ENCODE data around the gene HMOX2.

Gene HMOX2

GRCh38 chr16:4500272-4500671 lies 24.1 kb downstream of the HMOX2 start:
- peak overlapping the region in 1 of 2 donors; percentile 35 for H3K4me3 ChIP-seq (ENCODE audit: low read depth in 1 of 2, low read length in 2 of 2)
- H3K27ac ChIP-seq (ENCODE audit: low read depth, low read length), result no peak overlapping the region
- no peaks in the 10 kb centered on the region for H3K27me3 ChIP-seq (ENCODE audit: control insufficient read depth in 1 of 2, insufficient read depth in 2 of 2, low read length in 2 of 2)
- H3K9ac ChIP-seq (ENCODE audit: low read depth in 1 of 2, low read length in 2 of 2), result peak overlapping the region in 1 of 2 donors; percentile 36
- peaks cover 27 to 36% of the 10 kb centered on the region in 2 donors for H3K4me1 ChIP-seq (ENCODE audit: control insufficient read depth in 1 of 2, insufficient read depth in 2 of 2, low read length in 2 of 2)
- no peaks in the 10 kb centered on the region for H3K9me3 ChIP-seq (ENCODE audit: control insufficient read depth in 1 of 2, low read length in 2 of 2)
- peaks cover 0 to 9% of the 10 kb centered on the region in 2 donors for H3K36me3 ChIP-seq (ENCODE audit: control insufficient read depth in 1 of 2, insufficient read depth in 2 of 2, low read length in 2 of 2)

- H3K4me1 ChIP-seq (ENCODE audit: control insufficient read depth in 1 of 2, insufficient read depth in 2 of 2, low read length in 2 of 2), result peaks cover 35 to 43% of the 10 kb centered on the region in 2 donors
- peaks cover 0 to 16% of the 10 kb centered on the region in 2 donors for H3K36me3 ChIP-seq (ENCODE audit: control insufficient read depth in 1 of 2, insufficient read depth in 2 of 2, low read length in 2 of 2)
- H3K4me3 ChIP-seq (ENCODE audit: low read depth in 1 of 2, low read length in 2 of 2), result peak overlapping the region; percentile 4 to 35
- no peak overlapping the region for H3K27ac ChIP-seq (ENCODE audit: low read depth, low read length)
- no peaks in the 10 kb centered on the region for H3K9me3 ChIP-seq (ENCODE audit: control insufficient read depth in 1 of 2, low read length in 2 of 2)
- no peaks in the 10 kb centered on the region for H3K27me3 ChIP-seq (ENCODE audit: control insufficient read depth in 1 of 2, insufficient read depth in 2 of 2, low read length in 2 of 2)
- H3K9ac ChIP-seq (ENCODE audit: low read depth in 1 of 2, low read length in 2 of 2), result peak overlapping the region; percentile 7 to 36
These were observed 24.9 kb downstream of the HMOX2 start for GRCh38 chr16:4501071-4501478.

DNA sequence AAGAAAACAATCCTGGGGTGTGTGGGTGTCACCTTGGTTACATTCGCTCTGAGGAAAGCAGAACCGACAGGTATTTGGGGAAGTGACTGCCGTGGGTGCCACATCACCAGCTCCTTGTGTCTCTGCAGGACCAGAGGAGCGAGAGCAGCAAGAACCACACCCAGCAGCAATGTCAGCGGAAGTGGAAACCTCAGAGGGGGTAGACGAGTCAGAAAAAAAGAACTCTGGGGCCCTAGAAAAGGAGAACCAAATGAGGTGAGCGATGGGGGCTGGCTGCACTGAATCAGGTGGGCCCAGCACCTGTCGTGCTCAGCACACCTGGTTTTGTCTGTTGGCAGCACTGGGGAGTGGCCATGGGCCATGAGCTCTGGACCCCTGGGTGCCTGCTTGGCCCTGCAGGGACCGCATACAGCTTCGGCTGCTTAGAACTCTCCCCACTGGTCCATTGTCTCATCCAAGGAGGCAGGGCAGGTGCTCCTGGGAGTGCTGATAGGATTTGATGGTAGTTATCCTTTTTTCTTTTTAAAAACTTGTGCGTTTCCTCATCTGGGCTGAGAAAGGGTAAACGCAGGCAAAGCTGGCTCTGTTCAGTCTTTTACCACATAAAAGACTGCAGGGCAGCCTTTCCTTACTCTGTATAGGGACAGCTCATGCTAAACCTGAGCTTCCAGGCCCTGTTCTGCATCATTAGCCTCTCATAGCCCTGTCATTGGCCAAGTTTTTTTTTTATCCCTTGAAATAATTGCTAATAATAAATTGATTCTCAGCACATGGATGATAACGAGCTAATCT lies 29.4 kb downstream of the HMOX2 start:
- H3K4me3 ChIP-seq (ENCODE audit: low read depth in 1 of 2, low read length in 2 of 2), result peak overlapping the region; percentile 1 to 8
- H3K4me1 ChIP-seq (ENCODE audit: control insufficient read depth in 1 of 2, insufficient read depth in 2 of 2, low read length in 2 of 2), result peaks cover 26 to 35% of the 10 kb centered on the region in 2 donors
- H3K27ac ChIP-seq (ENCODE audit: low read depth, low read length), result peak overlapping the region; percentile 22
- H3K9ac ChIP-seq (ENCODE audit: low read depth in 1 of 2, low read length in 2 of 2), result peak overlapping the region; percentile 25 to 63
- no peaks in the 10 kb centered on the region for H3K9me3 ChIP-seq (ENCODE audit: control insufficient read depth in 1 of 2, low read length in 2 of 2)
- peaks cover 14 to 49% of the 10 kb centered on the region in 2 donors for H3K36me3 ChIP-seq (ENCODE audit: control insufficient read depth in 1 of 2, insufficient read depth in 2 of 2, low read length in 2 of 2)
- H3K27me3 ChIP-seq (ENCODE audit: control insufficient read depth in 1 of 2, insufficient read depth in 2 of 2, low read length in 2 of 2), result no peaks in the 10 kb centered on the region

DNA sequence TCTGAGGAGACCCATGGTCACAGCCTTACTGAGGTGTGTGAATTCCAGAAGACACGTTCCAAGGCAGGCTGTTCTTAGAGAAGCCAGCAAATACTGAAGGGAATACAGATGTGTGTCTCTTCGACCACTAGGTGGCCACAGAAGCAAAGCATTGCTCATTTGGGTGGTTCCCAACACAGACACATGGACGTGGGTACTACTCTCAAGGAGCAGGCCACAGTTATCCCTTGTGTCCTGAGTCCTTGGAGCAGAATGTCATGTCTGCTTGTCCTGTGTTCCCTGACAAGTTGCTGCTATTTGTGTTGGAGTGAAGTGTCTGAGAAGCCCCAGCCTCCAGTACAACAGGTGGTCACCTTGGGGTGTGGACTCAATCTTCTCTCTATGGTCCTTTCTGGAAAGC lies 30.3 kb downstream of the HMOX2 start:
- peak overlapping the region in 1 of 2 donors; percentile 15 for H3K9ac ChIP-seq (ENCODE audit: low read depth in 1 of 2, low read length in 2 of 2)

GRCh38 chr16:4507588-4508345 lies 31.6 kb downstream of the HMOX2 start:
- Histone ChIP-seq H3K27ac (ENCODE audit: low read depth, low read length) (no peak overlapping the region), H3K27me3 (ENCODE audit: control insufficient read depth in 1 of 2, insufficient read depth in 2 of 2, low read length in 2 of 2) (no peaks in the 10 kb centered on the region), H3K4me3 (ENCODE audit: low read depth in 1 of 2, low read length in 2 of 2) (no peak overlapping the region), H3K4me1 (ENCODE audit: control insufficient read depth in 1 of 2, insufficient read depth in 2 of 2, low read length in 2 of 2) (peaks cover 28 to 33% of the 10 kb centered on the region in 2 donors), H3K36me3 (ENCODE audit: control insufficient read depth in 1 of 2, insufficient read depth in 2 of 2, low read length in 2 of 2) (peaks cover 14 to 70% of the 10 kb centered on the region in 2 donors), H3K9me3 (ENCODE audit: control insufficient read depth in 1 of 2, low read length in 2 of 2) (no peaks in the 10 kb centered on the region), H3K9ac (ENCODE audit: low read depth in 1 of 2, low read length in 2 of 2) (no peak overlapping the region)

More for the DNA sequence above, 30.3 kb downstream of the HMOX2 start:
- Histone ChIP-seq H3K27me3 (ENCODE audit: control insufficient read depth in 1 of 2, insufficient read depth in 2 of 2, low read length in 2 of 2) (no peaks in the 10 kb centered on the region), H3K4me3 (ENCODE audit: low read depth in 1 of 2, low read length in 2 of 2) (no peak overlapping the region), H3K36me3 (ENCODE audit: control insufficient read depth in 1 of 2, insufficient read depth in 2 of 2, low read length in 2 of 2) (peaks cover 14 to 57% of the 10 kb centered on the region in 2 donors), H3K4me1 (ENCODE audit: control insufficient read depth in 1 of 2, insufficient read depth in 2 of 2, low read length in 2 of 2) (peaks cover 29 to 33% of the 10 kb centered on the region in 2 donors), H3K9me3 (ENCODE audit: control insufficient read depth in 1 of 2, low read length in 2 of 2) (no peaks in the 10 kb centered on the region), H3K27ac (ENCODE audit: low read depth, low read length) (no peak overlapping the region)

DNA sequence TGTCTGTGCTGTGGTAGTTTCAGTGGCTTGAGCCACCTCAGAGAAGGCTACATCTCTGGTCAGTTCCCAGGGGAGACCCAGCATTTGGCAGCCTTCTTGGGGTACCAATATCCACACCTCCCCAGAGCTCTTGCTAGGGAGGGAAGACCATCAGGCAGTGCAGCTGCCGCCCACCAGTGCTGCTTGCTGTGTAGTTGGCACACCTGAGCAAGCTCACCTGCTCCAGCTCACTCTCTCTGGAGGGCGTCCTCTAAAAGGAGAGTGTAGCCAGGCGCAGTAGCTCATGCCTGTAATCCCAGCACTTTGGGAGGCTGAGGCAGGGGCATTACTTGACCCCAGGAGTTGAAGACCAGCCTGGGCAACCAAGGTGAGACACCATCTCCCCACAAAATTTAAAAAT lies 32.6 kb downstream of the HMOX2 start:
- Histone ChIP-seq H3K36me3 (ENCODE audit: control insufficient read depth in 1 of 2, insufficient read depth in 2 of 2, low read length in 2 of 2) (peaks cover 14 to 79% of the 10 kb centered on the region in 2 donors), H3K27me3 (ENCODE audit: control insufficient read depth in 1 of 2, insufficient read depth in 2 of 2, low read length in 2 of 2) (no peaks in the 10 kb centered on the region), H3K4me3 (ENCODE audit: low read depth in 1 of 2, low read length in 2 of 2) (no peak overlapping the region), H3K4me1 (ENCODE audit: control insufficient read depth in 1 of 2, insufficient read depth in 2 of 2, low read length in 2 of 2) (peaks cover 28 to 38% of the 10 kb centered on the region in 2 donors), H3K9me3 (ENCODE audit: control insufficient read depth in 1 of 2, low read length in 2 of 2) (no peaks in the 10 kb centered on the region), H3K9ac (ENCODE audit: low read depth in 1 of 2, low read length in 2 of 2) (no peak overlapping the region), H3K27ac (ENCODE audit: low read depth, low read length) (no peak overlapping the region)

DNA sequence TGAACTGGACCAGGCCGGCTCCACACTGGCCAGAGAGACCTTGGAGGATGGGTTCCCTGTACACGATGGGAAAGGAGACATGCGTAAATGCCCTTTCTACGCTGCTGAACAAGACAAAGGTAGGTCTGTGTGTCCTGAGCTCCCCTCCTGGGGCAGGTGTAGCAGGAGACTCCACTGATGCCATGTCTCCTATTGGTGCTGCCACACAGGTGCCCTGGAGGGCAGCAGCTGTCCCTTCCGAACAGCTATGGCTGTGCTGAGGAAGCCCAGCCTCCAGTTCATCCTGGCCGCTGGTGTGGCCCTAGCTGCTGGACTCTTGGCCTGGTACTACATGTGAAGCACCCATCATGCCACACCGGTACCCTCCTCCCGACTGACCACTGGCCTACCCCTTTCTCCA lies 33.2 kb downstream of the HMOX2 start:
- H3K9me3 ChIP-seq (ENCODE audit: control insufficient read depth in 1 of 2, low read length in 2 of 2), result no peaks in the 10 kb centered on the region
- no peak overlapping the region for H3K4me3 ChIP-seq (ENCODE audit: low read depth in 1 of 2, low read length in 2 of 2)
- H3K9ac ChIP-seq (ENCODE audit: low read depth in 1 of 2, low read length in 2 of 2), result no peak overlapping the region
- peaks cover 14 to 79% of the 10 kb centered on the region in 2 donors for H3K36me3 ChIP-seq (ENCODE audit: control insufficient read depth in 1 of 2, insufficient read depth in 2 of 2, low read length in 2 of 2)
- no peaks in the 10 kb centered on the region for H3K27me3 ChIP-seq (ENCODE audit: control insufficient read depth in 1 of 2, insufficient read depth in 2 of 2, low read length in 2 of 2)
- H3K27ac ChIP-seq (ENCODE audit: low read depth, low read length), result no peak overlapping the region
- H3K4me1 ChIP-seq (ENCODE audit: control insufficient read depth in 1 of 2, insufficient read depth in 2 of 2, low read length in 2 of 2), result peaks cover 31 to 44% of the 10 kb centered on the region in 2 donors

- peaks cover 14 to 79% of the 10 kb centered on the region in 2 donors for H3K36me3 ChIP-seq (ENCODE audit: control insufficient read depth in 1 of 2, insufficient read depth in 2 of 2, low read length in 2 of 2)
- peaks cover 38 to 47% of the 10 kb centered on the region in 2 donors for H3K4me1 ChIP-seq (ENCODE audit: control insufficient read depth in 1 of 2, insufficient read depth in 2 of 2, low read length in 2 of 2)
- no peaks in the 10 kb centered on the region for H3K9me3 ChIP-seq (ENCODE audit: control insufficient read depth in 1 of 2, low read length in 2 of 2)
- no peak overlapping the region for H3K9ac ChIP-seq (ENCODE audit: low read depth in 1 of 2, low read length in 2 of 2)
- H3K4me3 ChIP-seq (ENCODE audit: low read depth in 1 of 2, low read length in 2 of 2), result no peak overlapping the region
- H3K27ac ChIP-seq (ENCODE audit: low read depth, low read length), result no peak overlapping the region
- H3K27me3 ChIP-seq (ENCODE audit: control insufficient read depth in 1 of 2, insufficient read depth in 2 of 2, low read length in 2 of 2), result no peaks in the 10 kb centered on the region
These were observed 33.9 kb downstream of the HMOX2 start for GRCh38 chr16:4510131-4510530.

DNA sequence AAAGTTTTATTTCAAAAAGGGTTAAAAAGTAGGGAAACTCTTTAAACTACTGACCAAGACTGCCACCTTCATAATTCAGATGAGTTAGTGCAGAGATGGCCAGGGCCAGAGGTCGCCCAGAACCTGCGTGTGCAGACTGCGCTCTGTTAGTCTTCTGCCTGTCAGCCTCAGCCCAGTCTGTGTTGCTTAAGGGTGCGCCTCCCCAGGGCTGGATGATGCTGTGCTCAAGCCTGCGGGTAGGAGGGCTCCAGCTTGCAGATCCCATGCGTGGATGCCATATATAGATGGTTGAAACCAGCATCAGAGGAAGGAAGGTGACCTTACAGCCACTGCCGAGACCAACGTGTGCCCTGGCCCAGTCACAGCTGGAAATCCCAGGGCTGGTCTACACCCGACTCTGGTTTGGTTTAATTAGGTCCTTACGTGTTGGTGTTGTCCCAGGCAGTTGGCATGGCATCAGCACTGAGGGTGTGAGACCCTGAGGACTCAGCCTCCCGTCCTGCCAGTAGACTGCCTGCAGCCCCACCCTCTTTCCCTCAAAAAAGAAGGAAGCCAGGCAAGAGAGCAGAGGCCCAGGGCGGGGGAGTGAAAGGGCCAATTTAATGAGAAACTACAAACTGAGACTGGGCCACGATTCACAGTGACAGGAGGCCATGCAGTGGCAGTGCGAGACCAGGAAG lies 34.7 kb downstream of the HMOX2 start:
- Histone ChIP-seq H3K9ac (ENCODE audit: low read depth in 1 of 2, low read length in 2 of 2) (no peak overlapping the region), H3K36me3 (ENCODE audit: control insufficient read depth in 1 of 2, insufficient read depth in 2 of 2, low read length in 2 of 2) (peaks cover 14 to 74% of the 10 kb centered on the region in 2 donors), H3K27me3 (ENCODE audit: control insufficient read depth in 1 of 2, insufficient read depth in 2 of 2, low read length in 2 of 2) (no peaks in the 10 kb centered on the region), H3K4me3 (ENCODE audit: low read depth in 1 of 2, low read length in 2 of 2) (no peak overlapping the region), H3K27ac (ENCODE audit: low read depth, low read length) (no peak overlapping the region), H3K9me3 (ENCODE audit: control insufficient read depth in 1 of 2, low read length in 2 of 2) (no peaks in the 10 kb centered on the region), H3K4me1 (ENCODE audit: control insufficient read depth in 1 of 2, insufficient read depth in 2 of 2, low read length in 2 of 2) (peaks cover 39 to 42% of the 10 kb centered on the region in 2 donors)
